Lung (tissue), 12 donors: ENCODE measurements around the gene CFAP91. TPM values are rescaled to one million over a fixed set of nuclear protein-coding genes. Genes with fewer than 3 reads are reported as not detected.

Experiments used
- ATAC-seq: fragments of 200-7000 bp; cut with Tn5 transposase; one replicate; pipeline ENCODE4 v1.9.1; 2020; ENCODE audit warnings: moderate number of reproducible peaks; ENCODE audit not compliant: insufficient read depth, low FRiP score
- DNase-seq, 3 donors: peaks; one replicate each; pipeline ENCODE4 v3.0.0-alpha.2; 2013 to 2017
- H3K27ac ChIP-seq, 2 donors: one replicate each; pipeline ENCODE4 v1.5.1; 2013; ENCODE audit warnings: mild to moderate bottlenecking in 2 of 2, moderate library complexity in 2 of 2, control low read depth in 1 of 2, inconsistent platforms in 1 of 2, low read depth in 1 of 2, low read length in 1 of 2
- H3K27me3 ChIP-seq, 3 donors: one replicate each; pipeline ENCODE4 v1.5.1; 2013; ENCODE audit warnings: low read length in 2 of 3; ENCODE audit not compliant: control insufficient read depth in 3 of 3, insufficient read depth in 3 of 3
- H3K36me3 ChIP-seq, 4 donors: one replicate each; pipeline ENCODE4 v1.5.1; 2013; ENCODE audit warnings: low read length in 4 of 4, mild to moderate bottlenecking in 1 of 4, moderate library complexity in 1 of 4; ENCODE audit not compliant: control insufficient read depth in 4 of 4, insufficient read depth in 4 of 4
- H3K4me1 ChIP-seq, 5 donors: one replicate each; pipeline ENCODE4 v1.5.1; 2013; ENCODE audit warnings: low read length in 5 of 5, mild to moderate bottlenecking in 2 of 5, moderate library complexity in 1 of 5; ENCODE audit not compliant: control insufficient read depth in 5 of 5, insufficient read depth in 5 of 5
- H3K4me3 ChIP-seq: one replicate; pipeline ENCODE4 v1.5.1; 2013; ENCODE audit warnings: mild to moderate bottlenecking, control low read depth, moderate library complexity
- H3K9ac ChIP-seq, 2 donors: one replicate each; pipeline ENCODE4 v1.5.1; 2013; ENCODE audit warnings: low read length in 2 of 2, control low read depth in 1 of 2; ENCODE audit not compliant: insufficient read depth in 1 of 2
- H3K9me3 ChIP-seq, 4 donors: one replicate each; pipeline ENCODE4 v1.5.1; 2013; ENCODE audit warnings: low read length in 3 of 4, mild to moderate bottlenecking in 1 of 4, moderate library complexity in 1 of 4; ENCODE audit not compliant: control insufficient read depth in 4 of 4, insufficient read depth in 3 of 4
- WGBS, 2 donors: extraction: QIAGEN DNeasy Blood & Tissue Kit; methylation state at CpG; one replicate each; pipeline ENCODE4 v1.1.7; 2013; 5-methylcytosine and 5-hydroxymethylcytosine counted together
- polyA plus RNA-seq, 2 donors: library from polyadenylated mRNA; stranded (reverse); fragments of 200-250 nt; gene quantifications; one replicate each; pipeline ENCODE4 v1.2.1, GENCODE V29; 2013
- total RNA-seq, 2 donors: library from RNA; depleted of rRNA in 1 of 2; stranded (reverse); fragments of >200 nt in 1 of 2; gene quantifications; one replicate each; pipeline ENCODE4 v1.2.1, GENCODE V29; 2014 to 2021
- TF ChIP-seq, protein P1 (sequence below): IDR thresholded peaks from 2 replicates; pipeline ENCODE4 v1.5.1; 2012; ENCODE audit warnings: mild to moderate bottlenecking; ENCODE audit errors: control extremely low read depth, extremely low read depth
- donor health status: control.
- donor health status: control.
- donor health status: Bipolar disorder and iron deficiency.
- donor health status: healthy.
- donor health status: DM: yes; HTN: yes; CAD: no.

The CFAP91 gene
- total and polyA plus RNA-seq, 4 donors = 3.4 to 19.0 (median 11.1) TPM

DNA sequence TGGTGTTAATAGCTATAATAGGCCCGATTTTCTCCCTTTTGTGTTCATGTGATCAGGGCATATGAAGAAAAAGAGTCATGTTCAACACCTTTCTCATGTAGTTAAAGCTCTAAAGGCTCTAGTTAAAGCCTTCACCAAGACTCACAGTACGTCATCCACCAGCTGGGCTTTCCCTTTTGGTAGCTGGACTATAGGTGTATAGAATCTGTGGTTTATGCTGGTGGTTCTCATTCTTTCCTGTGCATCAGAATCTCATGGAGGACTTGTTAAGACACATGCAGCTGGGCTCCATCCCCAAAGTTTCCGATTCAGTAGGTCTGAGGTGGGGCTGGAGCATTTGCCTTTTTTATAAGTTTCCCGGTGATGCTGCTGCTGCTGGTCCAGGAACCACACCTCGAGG, 31.0 kb downstream of the CFAP91 start:
- 96 to 98% methylated on average over 5 of the region's 5 CpGs for WGBS, 2 donors
- Histone ChIP-seq H3K27ac (no peak overlapping the region), H3K4me1 (no peaks in the 10 kb centered on the region), H3K27me3 (no peaks in the 10 kb centered on the region), H3K4me3 (no peak overlapping the region), H3K36me3 (no peaks in the 10 kb centered on the region), H3K9ac (no peak overlapping the region), H3K9me3 (no peaks in the 10 kb centered on the region)
- ATAC-seq (no peak), DNase-seq (no peak)
- TF ChIP-seq, protein P1, sequence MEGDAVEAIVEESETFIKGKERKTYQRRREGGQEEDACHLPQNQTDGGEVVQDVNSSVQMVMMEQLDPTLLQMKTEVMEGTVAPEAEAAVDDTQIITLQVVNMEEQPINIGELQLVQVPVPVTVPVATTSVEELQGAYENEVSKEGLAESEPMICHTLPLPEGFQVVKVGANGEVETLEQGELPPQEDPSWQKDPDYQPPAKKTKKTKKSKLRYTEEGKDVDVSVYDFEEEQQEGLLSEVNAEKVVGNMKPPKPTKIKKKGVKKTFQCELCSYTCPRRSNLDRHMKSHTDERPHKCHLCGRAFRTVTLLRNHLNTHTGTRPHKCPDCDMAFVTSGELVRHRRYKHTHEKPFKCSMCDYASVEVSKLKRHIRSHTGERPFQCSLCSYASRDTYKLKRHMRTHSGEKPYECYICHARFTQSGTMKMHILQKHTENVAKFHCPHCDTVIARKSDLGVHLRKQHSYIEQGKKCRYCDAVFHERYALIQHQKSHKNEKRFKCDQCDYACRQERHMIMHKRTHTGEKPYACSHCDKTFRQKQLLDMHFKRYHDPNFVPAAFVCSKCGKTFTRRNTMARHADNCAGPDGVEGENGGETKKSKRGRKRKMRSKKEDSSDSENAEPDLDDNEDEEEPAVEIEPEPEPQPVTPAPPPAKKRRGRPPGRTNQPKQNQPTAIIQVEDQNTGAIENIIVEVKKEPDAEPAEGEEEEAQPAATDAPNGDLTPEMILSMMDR = no peak

- no peaks in the 10 kb centered on the region for H3K9me3 ChIP-seq
- H3K4me1 ChIP-seq = no peaks in the 10 kb centered on the region
- DNase-seq (no peak), ATAC-seq (no peak)
- TF ChIP-seq, protein P1 = no peak
- no peak overlapping the region for H3K9ac ChIP-seq
- H3K36me3 ChIP-seq = no peaks in the 10 kb centered on the region
- H3K27ac ChIP-seq = no peak overlapping the region
- no peak overlapping the region for H3K4me3 ChIP-seq
- H3K27me3 ChIP-seq = no peaks in the 10 kb centered on the region
These were observed 35.9 kb downstream of the CFAP91 start for GRCh38 chr3:119738741-119739140.

DNA sequence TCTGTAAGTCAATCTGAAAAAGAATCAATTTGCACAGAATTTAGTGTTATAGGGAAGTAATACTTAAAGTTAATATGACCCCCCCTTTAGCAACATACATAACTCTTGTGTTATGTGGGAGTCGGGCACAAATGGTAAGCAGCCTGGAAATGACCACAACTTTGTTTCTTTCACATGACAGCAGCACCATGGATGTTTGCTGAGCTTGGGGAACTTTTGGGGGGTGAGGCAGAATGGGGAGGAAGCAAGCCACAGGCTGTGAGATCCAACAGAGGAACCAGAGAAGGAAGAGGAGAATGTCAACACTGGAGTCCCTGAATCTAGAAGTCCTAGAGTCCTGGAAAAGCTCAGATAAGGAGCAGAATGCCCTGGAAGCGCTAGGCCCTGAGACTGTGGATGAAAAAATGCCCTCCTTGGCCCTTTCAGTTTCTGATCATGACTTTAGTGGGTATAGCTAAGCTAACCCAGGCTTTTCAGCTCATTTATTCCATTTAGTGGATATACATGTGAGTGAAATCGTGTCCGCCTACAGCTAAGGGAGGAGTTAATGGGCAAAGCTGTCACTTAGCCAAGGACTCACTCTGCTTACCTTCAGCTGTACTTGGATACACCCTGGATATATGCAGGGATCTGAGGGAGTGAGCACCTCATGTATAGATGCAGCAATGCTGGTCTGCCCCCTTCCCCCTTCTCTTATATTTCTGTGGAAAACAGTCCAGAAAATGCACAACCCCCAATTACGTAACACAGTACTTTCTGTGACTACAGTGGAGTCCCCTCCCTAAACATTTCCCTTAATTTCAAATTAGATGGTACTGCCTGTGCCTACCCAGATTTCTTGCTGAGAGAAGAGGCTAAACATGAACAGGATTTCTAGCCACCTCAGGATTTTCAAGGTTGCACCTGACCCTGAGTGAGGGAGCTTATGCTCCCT, 39.1 kb downstream of the CFAP91 start:
- ATAC-seq (no peak), DNase-seq (peak in 1 of 3 donors; percentile 2)
- no peaks in the 10 kb centered on the region for H3K9me3 ChIP-seq
- H3K9ac ChIP-seq = no peak overlapping the region
- WGBS, 2 donors = 75 to 82% methylated on average over 5 of the region's 5 CpGs
- no peak overlapping the region for H3K27ac ChIP-seq
- no peaks in the 10 kb centered on the region for H3K27me3 ChIP-seq
- TF ChIP-seq, protein P1 = no peak
- H3K4me3 ChIP-seq = no peak overlapping the region
- no peaks in the 10 kb centered on the region for H3K36me3 ChIP-seq
- no peaks in the 10 kb centered on the region for H3K4me1 ChIP-seq
